HG03045 (cell line): ENCODE measurements around the gene PLCB1.

Source experiments
- ATAC-seq: cut with Tn5 transposase; IDR thresholded peaks from one replicate; pipeline ENCODE4 v1.9.1; 2021; ENCODE audit warnings: mild to moderate bottlenecking, moderate library complexity; ENCODE audit not compliant: unreplicated experiment

Gene PLCB1

DNA sequence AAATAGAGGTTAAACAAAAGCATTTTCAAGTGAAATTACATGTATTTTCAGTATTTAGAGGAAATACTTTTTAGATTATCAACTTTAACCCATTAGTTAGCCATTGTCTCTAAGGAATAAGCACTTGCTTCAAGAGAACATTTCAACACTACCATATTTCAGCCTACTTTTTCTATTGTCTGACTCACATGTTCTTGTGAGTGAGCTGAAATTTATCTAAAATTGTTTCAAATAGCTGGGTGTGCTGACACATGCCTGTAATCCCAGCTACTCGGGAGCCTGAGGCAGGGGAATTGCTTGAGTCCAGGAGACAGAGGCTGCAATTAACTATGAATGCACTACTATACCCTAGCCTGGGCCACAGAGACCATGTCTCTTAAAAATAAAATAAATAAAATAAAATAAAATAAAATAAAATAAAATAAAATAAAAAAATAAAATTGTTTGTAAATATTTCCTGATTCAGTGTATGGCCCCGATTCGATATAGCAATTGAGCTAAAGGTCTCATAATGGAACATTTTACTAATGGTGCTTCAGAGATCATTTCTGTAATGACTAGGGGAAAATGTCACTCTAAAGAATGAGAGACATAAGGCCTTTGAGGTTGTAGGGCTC, 612.3 kb downstream of the PLCB1 start:
- no peak for ATAC-seq

DNA sequence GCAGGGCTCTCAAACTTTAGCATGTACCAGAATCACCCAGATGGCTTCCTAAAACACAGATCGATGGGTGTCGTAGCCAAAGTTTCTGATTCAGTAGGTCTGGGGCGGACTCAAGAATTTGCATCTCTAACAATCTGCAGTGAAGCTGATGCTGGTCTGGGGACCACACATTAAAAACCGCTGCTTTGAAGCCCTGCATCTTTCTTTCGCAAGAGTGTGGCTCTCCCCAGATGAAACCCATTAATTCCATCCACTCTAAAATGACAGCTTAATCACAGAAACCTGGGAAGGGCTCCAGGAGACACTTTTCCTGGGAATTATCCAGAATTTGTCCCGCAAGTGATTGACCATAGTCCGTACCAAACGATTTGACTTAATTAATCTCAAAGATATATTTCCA, 617.0 kb downstream of the PLCB1 start:
- no peak for ATAC-seq

DNA sequence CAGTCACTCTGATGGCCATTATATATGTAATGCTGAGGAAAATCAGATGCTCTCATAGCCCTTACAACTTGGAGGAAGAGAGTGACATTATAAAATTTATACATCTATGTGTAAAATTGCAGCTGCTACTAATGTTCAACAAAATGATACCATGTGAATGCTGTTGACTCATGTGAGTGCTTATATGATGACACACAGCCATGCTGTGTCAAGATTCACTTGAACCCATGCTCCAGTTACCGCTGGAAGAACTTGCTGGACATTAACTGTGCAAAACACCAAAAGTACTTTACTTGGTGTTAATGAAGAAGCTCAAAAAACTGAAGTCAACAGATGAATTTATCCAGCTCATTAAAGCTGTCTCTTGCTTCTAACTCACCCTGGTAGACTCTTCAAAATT, 617.9 kb downstream of the PLCB1 start:
- ATAC-seq: no peak

DNA sequence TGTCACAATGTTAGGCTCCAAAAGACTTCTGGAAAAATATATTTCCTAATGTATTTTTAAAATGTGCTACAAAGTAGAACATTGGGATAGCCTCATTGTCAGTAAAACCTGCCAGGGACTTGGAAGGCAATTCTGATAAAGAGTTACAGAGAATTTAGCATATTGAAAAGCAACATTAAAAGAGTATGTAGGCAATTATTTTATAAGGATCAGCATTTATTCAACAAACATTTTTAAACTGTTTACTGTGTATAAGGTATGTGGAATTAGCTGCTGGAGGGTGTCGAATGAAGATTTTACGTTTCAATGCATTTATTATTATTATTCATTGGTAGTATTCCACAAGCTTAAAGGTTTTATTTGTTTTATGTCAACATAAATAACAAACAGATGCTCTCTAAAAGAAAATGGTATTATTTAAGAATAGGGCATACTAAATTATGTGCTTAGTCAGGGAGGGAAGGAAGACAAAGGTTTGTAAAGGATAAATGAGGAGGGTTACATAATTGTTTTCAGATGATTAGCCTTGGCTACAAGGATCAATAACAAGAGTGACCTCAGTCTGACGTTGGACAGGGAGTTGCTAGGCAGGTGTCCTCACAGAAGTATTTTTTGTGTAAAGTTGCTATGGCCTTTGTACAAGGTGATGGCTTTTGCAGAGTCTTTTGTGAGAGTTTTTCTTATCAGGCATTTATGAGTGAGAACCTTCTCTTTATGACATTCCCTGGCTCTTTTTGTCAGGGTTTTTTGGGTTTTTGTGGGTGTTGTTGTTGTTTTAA, 623.5 kb downstream of the PLCB1 start:
- no peak for ATAC-seq

DNA sequence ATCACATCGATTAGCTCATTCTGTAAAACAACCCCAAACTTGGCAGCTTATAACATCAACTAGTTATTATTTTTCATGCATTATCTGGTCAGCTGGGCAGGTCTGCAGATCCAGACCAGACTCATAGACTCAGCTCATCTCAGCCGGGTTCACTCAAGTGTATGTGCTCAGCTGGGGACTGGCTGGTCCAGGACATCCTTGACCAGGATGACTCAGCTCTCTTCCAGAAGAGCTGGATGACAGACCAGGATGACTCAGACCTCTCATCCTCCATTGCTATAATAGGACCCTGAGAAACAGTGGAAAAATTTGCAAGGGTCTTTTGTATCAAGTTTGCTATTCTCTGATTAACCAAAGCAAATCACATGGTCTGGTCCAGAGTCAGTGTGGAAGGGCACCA, 624.3 kb downstream of the PLCB1 start:
- ATAC-seq: no peak

DNA sequence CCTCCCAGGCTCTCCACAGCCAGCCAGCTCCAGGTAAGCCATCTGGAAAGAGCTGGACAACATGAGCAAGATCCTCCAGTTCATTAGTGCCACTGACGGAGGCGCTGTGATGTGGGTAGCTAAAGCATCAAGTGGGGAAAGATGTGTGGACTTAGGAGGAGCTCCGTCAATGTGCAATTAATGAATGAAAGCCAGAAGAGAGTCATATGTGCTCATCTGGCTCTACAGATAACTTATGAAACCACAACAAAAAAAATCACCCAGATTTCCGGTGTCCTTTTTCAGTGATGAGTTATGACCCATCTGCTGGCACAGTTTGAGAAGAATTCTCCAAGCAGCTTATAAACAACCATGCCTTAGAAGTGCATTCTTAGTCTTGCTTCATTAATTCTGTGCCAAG, 625.1 kb downstream of the PLCB1 start:
- no peak for ATAC-seq

DNA sequence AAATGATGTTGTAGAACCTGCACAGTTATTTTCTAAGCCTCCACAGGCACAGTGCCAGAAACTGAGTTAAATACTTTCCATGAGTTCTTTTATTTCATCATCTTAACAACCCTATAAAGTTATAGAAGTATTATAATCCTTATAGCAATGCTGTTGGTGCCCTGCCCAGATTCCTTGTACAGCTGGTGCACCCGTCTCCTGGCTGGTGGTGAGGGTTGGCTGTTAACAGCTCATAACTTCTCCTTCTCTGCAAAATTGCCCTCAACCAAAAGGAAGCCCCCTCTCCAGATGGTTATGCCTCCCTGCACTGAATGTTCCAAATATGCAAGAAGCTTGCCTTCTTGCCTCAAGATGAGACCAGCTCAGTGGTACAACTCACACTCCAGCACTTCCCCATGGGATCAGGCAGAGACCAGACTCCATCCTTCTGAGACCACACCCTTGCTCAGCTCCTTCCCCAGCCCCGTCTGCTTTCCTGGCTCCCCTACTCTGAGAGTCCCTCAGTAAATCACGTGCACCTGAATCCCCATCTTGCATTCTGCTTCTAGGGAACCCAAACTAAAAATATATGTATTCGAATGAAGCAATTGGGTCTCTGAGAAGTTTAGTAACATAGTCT, 632.4 kb downstream of the PLCB1 start:
- no peak for ATAC-seq

DNA sequence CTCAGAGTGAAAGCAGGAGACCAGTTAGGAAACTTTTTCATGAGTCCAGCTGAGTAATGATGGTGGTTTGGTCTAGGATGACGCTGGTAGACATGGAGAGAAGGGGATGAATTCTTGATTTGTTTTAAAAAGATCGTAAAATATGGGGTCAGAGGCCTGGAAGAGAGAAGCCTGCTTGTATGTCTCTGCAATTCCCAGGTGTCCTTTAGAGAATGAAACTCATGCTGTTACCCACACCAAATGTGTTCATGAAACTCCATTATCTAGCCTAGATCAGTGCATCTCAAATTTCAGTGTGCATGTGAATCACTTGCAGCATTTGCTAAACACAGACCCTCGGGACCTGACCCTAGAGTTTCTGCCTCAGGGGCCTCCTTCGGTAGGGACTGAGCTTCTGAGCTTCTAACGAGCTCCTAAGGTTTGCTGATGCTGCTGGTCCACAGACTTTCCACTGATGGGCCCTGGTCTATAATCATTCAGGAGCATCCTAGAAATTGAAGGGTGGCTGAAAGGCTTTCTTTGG, 634.9 kb downstream of the PLCB1 start:
- no peak for ATAC-seq

DNA sequence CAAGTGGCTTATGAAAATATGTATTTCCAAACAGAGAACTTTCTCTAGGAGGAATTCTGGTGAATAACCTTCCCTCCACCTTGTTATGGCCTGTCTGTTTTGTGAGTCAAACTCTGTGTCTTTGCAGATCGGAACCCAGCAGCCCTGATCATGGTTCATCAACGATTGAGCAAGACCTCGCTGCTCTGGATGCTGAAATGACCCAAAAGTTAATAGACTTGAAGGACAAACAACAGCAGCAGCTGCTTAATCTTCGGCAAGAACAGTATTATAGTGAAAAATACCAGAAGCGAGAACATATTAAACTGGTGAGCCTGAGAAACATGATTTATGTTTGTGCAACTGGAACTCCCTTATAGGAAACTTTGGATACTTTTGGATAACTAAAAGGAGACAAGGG, 642.3 kb downstream of the PLCB1 start:
- ATAC-seq: no peak

DNA sequence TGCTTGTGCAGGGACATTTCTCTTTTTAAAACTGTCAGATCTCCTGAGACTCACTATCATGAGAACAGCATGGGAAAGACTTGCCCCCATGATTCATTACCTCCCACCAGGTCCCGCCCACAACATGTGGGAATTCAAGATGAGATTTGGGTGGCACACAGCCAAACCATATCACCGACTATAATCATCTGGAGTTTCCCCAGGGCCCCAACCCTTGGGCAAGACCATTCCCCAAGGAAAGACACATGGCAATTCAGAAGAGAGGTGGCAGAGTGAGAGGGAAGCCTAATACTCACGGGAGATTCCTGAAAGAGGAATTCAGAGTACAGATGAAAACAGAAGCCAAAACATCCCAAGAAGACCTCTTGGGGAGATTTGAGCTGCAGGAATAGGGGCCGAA, 645.8 kb downstream of the PLCB1 start:
- ATAC-seq: no peak

DNA sequence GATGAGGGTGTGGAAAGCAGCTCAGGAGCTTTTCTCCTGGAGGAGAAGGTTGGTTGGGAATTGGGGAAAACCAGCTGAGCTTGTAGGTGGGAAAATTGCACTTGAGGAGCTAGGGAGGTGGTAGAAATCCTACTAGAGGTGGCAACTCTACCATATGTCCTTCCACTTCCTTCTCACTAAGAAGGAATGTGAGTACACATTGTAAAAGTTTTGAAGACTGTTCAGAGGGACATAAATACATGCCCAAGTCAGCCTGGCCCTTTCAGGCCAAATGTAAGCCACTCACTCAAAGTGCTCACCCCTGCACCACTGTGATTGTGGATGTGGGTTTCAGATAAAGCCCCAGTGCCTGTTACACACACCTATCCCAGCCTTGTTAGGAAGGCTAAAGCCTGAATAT, 646.3 kb downstream of the PLCB1 start:
- ATAC-seq: no peak

DNA sequence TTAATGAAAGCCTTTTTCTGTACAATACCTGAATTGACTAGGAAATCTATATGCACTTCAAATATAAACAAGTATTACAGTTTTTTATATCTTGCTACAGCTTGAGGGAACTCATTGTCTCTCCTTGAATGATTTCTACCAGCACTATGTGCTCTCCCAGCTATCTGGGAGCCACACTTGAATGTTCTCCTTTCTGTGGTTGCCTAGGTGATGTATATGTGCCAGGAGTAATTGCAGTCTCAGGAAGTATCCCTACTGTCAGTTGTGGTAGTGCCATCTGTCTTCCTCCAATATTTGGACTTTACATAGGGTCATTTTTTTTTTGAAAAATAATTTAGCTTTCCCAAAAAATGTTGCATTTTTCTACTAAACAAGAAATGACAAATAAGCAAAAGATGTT, 648.8 kb downstream of the PLCB1 start:
- ATAC-seq: no peak

DNA sequence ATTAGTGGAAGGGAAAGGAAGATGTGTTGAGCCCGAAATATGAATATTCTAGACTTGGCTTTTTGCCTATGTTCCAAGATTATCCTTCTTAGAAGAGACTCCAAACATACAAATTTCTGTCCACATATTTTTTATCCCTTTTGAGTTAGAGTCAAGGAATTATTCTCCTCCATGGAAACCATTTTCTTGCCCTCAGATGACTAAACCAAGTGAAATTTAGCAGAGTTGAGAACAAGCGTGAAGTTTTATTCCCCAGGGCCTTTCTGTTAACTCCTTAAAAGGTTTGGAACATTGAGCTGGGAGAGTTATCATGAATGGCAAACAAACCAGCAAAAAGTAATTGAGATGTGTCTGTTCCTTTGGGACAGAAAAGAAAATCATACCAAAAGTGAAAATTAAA, 650.7 kb downstream of the PLCB1 start:
- no peak for ATAC-seq

DNA sequence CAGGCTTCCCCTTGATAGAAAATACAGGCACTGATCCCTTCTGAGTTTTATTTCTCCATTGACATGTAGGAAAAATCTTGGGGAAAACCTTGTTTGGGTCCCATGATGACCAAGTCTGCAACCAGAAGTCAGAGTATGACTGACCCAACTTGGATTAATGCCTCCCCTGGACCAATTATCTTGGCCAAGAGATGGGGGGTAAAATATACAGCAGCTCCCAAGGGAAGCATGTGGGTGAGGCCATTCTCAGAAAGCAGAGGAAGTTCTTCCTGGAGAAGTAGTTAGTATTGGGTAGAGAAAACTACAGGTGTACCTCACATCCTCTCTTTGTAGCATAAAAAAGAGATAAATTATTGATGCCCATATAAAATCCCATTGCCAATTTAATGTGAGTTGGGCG, 651.7 kb downstream of the PLCB1 start:
- ATAC-seq: no peak

DNA sequence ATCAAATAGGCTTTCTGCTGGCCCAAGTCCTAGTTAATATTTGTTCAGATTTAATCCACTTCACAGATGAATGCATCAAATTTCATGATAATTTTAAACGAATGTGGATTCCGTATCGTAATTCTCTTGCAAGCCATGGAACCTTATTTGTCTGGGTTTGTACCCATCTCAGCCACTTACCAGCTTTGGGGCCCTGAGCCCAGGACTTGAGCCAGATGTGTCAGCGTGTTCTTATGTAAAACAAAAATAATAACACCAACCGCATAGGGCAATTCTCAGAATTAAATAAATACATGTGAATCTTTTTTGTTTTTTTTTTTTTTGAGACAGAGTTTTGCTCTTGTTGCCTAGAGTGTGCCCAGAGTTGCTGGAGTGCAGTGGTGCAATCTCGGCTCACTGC, 654.3 kb downstream of the PLCB1 start:
- ATAC-seq: no peak

DNA sequence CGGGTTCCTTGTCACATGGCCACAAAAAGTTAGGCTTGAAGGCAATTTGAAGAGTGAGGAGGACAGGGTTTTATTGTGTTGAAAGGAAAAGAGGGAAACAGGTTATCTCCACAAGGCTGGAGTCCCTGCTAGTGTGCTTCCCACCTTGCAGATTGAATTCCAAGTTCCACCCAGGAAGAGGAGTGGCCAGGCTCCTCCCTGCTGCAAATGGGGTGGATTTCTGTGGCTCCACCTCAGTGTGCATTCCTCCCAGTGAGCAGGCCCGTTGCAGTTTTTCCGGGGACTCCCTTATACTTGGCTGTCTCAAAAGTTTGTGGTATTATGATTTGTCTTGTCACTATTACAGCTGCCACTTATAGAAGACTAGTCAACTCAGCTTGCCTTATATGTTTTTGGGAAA, 655.0 kb downstream of the PLCB1 start:
- ATAC-seq: no peak

DNA sequence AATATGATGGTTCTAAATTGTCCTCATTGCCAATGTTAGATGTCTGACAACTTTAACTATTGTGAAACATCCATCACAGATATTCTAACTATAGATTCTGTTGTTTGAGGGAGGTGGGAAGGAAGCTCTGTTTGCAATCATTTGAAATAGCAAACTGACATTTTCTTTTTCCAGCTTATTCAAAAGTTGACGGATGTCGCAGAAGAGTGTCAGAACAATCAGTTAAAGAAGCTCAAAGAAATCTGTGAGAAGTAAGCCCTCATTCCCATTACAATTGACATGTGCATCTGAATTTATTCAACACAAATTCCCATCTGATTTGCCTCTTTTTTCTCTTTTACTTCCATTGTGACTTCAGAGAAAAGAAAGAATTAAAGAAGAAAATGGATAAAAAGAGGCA, 656.2 kb downstream of the PLCB1 start:
- ATAC-seq: no peak

DNA sequence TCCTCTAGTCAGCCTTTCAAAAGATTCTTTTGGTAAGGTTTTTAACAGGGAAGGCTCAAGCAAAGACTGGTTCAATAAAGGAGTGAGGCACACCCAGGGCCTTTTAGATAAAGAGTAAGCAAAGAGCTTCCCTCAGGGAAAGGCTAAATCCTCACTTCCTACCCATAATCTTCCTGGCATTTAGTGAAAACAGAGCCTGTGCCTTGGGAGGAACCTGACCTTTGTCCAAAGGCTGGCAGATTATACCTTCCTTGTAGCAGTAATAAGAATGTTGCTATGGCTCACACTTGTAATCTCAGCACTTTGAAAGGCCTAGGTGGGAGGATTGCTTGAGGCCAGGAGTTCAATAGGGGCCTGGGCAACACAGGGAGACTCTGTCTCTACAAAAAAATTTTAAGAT, 656.8 kb downstream of the PLCB1 start:
- no peak for ATAC-seq

DNA sequence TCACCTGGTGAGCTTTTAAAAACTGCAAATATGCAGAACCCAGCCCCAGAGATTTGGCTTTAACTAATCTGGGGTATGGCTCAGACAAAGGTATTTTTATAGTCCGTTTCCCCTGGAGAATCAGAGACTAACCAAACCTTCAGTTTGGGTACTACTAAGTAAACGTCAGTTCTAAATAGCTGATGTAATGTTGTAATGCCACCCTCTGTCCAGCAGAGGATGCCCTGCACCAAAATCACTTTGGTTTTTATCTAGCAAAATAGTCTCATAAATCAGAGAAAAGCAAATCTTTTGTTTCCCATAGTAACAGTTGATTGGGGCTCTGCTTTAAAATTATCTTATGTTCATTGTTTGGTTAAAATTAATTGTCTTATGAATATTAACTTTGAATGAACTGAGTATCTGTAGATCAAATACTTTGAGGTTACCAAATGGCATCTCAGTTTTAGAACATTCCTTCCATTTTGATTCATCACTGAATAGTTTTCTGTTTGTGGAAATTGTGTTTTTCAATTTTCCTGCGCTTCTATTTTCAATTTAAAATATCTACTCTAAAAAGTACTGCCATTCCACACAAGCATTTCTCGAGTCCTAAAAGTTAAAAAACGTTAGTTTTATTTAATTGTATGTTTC, 658.5 kb downstream of the PLCB1 start:
- no peak for ATAC-seq

DNA sequence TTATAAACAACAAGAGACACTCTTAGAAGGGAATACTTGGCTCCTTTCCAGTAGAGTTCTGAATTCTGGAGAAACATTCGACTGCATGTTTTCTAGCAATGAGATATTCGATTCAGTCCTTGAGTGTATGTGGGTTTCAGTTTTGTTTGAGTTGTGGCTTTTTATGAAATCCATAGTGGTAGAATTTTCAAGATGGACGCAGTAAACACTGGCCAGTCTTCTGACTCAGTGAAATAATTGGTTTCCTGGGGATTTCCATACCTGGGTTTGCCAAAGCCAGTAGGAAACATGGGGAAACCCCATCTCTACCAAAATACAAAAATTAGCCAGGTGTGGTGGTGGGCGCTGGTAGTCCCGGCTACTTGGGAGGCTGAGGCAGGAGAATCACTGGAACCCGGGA, 663.3 kb downstream of the PLCB1 start:
- ATAC-seq: no peak

DNA sequence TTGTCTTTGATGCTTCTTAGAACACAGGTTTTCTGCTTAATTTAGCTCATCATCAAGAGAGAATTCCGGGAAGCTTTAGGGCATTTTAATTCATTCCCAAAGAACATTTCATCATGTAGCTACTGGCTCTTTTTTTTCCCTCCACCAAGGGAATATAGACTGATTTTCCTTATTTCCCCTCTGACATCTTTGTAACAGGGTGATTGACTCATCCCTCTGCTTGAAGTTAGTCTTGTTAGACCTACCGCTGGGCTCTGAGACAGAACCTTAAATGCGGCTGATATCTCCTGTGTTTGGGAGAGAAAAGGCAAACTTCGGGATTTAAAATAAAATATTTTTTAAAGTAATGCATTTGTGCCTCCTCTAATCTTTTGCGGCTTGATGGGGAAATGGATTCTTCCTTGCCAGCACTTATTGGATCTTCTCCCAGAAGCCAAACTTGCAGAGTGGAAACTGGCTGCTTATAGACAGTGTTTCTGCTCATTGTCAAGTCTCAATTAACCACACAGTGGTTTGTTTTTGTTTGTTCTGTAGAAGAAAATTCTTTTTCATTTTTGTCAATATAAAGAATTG, 664.1 kb downstream of the PLCB1 start:
- ATAC-seq: no peak
